Activated T-helper 1 cell treated with anti-CD3 and anti-CD28 coated beads, Interleukin-2, amount 50 U/mL, for 16 hours (primary cell): ENCODE measurements around the gene MAP1LC3B.

Experiments used
- DNase-seq, 2 donors: peaks; one replicate each; pipeline ENCODE4 v3.0.0-alpha.2; 2020; ENCODE audit warnings: low read depth in 1 of 2, low spot score in 1 of 2

MAP1LC3B gene

GRCh38 chr16:87391950-87392820 is at the start of gene MAP1LC3B:
Gene MAP1LC3B (plus strand): TSS chr16:87392336. CDS start chr16:87392428, 92 bp downstream.
- peak; percentile 95 to 99 for DNase-seq

DNA sequence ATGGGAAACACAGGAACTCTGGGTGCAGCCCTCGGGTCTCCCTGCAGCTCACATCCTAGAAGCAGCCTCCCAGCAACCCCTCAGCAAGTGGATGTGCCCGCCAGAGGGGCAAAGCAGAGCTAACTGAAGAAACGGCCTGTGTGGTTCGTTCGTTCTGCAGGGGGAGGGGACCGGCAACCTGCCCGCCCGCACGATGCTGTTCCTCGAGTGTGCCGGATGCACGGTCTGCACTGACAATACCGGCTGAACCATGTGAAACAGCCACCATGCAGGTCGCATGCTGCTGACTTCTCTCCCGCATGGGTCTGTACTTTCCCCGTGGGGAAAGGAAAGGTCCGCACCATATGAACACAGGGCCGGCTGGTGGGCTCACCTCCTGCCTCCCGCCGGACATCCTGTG is 49.6 kb upstream of the MAP1LC3B start:
- DNase-seq: no peak

DNA sequence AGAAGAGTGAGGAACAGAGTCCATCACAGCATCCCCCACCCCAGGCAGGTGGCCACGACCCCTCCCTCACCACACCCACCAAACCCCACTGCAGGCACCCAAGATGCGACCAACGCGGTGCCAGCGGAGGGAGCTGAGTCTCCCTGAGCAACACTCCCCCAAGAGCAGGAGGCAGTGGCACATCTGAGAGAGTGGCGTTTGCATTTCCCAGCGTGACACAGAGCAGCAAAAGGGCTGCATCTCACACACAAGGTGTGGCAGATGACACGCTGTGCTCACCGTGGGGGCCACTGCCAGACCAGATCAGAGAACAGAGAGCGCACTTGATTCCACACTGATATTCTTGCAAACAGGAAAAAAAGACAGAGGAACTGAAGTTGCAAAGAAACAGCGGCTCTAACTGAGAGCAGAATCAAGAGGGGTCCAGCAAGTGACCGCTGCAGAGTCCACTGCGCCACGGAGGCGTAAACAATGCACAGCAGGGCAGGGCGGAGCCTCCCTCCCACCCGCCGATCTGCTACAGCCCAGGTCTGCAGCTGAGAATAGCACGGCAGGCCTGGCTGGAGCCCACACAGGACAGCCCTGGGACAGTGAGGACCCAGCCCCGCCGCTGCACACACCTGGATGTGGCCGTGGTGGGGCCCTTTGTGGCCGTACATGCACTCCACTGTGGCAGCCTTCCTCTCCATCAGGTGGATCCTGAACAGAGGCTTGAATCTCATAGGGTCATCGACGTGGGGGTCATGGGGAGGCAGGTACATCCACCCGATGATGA is 49.0 kb upstream of the MAP1LC3B start:
- no peak for DNase-seq

DNA sequence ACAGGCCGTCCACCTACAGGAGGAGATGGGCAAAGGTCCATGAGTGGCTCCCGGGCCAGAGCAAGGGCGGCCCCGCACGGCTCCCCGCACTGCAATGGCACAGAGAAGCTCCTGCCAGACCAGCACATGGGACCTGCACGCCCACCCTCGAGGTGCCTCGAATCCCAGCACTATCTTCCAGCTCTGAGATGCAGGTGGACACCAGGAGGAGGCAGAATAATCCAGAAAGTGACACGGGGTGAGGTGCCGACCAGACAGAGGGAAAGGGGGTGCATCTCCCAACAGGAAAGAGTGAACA is 48.4 kb upstream of the MAP1LC3B start:
- DNase-seq: no peak

- DNase-seq: no peak
Measured at GRCh38 chr16:87344165-87344930, 47.8 kb upstream of the MAP1LC3B start.

DNA sequence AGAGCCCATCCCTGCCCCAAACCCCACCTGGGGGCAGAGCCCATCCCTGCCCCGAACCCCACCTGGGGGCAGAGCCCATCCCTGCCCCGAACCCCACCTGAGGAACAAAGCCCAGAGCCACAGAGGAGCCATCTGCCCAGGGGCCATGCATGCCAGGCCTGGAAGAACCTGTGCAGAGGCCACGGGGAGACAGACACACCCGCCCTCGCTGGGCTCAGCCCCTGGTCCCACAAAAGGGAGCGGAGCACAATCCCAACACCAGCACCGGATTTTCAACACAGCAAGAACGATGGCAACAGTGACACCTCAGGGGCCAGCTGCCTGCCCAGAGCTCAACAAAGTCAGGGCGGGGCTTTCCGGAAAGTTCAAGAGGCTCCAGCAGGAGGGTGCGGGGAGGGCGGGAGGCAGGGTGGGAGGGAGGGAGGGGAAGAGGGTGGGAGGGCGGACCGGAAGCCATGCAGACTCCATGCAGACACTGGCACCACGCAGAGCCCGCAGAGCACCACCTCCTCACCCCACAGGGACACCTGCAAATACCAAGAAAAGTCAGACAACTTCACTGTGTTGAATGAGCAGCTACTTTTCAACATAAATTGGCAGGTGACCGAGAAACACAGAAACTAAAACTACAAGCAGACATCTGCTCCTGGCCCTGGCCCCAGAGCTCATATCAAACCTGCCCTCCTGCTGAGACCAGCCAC is 47.1 kb upstream of the MAP1LC3B start:
- peak; percentile 12 to 17 for DNase-seq

GRCh38 chr16:87345726-87346424 is 46.3 kb upstream of the MAP1LC3B start:
- DNase-seq: no peak

DNA sequence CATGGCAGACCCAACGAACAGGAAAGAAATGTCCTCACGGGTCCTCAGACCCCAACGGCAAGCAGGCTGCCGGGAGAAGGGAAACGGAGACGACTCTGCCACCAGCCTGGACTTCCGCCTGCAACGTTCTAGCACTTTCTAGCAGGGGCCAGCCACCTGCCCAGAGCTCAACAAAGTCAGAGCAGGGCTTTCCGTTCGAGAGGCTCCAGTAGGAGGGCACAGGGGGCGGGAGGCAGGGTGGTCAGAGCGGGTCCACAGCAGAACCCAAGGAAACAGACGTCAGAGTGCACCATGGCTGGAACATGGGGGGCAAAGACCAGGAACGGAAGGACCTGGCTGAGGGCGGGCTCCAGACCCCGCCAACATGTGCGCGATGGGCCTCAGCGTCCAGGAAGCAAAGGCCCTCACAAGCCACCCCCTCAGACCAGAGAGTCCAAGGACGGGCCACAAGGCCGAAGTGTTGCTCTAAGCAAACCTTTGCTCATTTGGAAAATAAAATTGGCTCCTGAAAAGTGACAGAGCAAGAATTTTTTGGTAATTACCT is 45.5 kb upstream of the MAP1LC3B start:
- no peak for DNase-seq

DNA sequence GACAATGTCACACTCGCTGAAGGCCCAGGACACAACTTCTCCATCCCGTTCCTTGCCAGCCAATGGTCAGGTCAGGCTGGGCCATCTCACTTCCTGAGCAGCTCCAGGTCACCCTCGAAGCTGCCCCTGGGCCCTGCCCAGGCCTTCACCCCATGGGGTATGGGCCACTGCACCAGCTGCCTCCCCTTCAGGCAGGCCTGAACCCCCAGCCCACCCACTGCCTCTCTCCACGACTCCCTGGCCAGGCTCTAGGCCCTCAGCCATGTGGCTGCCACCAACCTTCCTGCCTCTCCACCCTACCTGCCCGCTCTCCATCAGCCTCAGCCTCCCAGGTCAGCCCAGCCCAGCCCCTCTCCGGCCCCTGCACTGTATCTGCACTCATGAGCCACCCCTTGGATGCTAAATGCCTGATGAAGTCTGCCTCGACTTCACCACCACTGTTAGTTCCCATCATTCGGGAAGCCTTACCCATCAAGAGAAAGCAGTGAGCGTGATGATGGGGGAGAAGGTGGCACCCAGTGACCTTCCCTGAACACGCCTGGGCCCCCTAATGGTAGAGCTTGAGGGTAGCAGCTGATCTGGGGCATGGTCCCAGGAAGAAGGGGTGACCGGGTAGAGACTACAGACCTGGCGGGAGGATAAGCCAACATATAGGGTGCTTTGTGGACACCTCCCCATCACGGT is 44.1 kb upstream of the MAP1LC3B start:
- DNase-seq: no peak

DNA sequence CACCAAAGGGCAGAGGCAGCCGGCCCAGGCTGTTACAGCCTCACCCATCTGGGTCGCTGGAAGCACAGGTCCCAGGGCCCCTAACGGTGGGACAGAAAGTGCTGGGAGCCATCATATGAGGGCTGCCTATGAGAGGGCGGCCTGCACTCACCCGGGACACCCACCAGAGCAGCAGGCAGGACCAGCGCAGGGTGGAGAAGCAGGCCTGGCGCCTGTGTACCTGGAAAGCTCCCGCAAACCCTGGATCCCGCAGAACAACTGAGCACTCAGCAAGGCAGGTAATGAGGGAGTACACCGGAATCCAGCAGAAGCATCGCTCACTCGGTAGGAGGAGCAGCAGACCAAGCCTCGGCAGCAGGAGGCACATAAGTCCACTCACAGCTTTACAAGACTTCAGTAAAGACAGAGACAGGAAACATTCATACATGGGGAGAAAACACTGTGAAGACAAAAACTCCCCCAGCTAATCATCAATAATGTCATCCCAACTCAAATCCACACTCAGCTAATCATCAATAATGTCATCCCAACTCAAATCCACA is 43.4 kb upstream of the MAP1LC3B start:
- no peak for DNase-seq

GRCh38 chr16:87350031-87350430 is 42.1 kb upstream of the MAP1LC3B start:
- no peak for DNase-seq

DNA sequence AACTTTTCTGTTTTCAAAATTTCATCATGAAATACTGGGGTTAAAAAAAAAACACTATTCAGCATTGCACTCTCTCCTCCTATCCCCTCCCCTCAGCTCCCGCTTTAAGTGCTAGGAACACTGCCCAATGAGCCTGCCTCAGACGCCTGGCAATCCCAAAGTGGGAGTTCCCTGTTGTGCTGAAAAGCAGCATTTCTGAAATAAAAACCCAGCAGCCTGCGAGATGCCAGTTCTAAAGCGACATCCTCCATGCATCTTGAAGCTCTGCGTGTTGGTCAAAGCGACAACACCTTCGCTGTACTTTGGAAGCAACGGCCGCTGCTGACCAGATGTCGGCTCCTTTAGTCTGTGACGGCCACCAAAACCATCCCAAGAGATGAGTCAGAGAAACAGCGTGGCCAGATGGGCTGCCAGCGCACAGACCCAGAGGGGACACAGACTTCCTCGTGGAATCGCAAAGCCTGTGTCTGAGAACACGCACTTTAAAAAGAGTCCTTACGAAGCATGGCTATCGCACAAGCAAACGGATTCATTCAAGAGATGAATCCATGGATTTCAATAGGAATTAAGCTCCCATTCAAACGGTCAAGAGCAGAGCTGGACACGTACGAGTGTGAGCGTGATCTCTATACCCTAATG is 41.3 kb upstream of the MAP1LC3B start:
- DNase-seq: no peak

GRCh38 chr16:87351320-87351698 is 40.8 kb upstream of the MAP1LC3B start:
- no peak for DNase-seq

GRCh38 chr16:87352818-87353217 is 39.3 kb upstream of the MAP1LC3B start:
- DNase-seq: no peak

- DNase-seq: no peak
Measured at GRCh38 chr16:87353613-87354012, 38.5 kb upstream of the MAP1LC3B start.

- DNase-seq: no peak
Measured at GRCh38 chr16:87356491-87356853, 35.7 kb upstream of the MAP1LC3B start.

GRCh38 chr16:87358250-87358649 is 33.9 kb upstream of the MAP1LC3B start:
- DNase-seq: no peak

GRCh38 chr16:87358696-87359095 is 33.4 kb upstream of the MAP1LC3B start:
- DNase-seq: no peak

DNA sequence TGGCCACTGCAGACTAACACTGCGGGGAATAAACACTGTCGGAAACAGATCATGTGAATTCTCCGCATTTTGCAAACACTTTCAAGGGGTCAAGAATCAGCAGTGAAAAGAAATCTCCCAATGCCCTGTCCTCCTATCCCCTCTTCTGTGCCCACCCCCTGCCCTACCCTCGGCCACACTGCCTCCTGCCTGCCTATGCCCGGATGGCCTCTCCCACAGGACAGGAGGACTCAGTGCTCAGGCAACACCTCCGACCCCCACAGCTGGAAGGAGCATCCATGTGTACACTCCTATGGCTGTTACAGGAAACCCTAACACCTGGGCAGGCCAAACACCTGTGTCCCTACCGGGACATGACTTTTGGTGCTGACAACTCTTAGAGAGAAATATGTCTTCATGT is 33.0 kb upstream of the MAP1LC3B start:
- DNase-seq: no peak
